OCI-LY3 (cell line): ENCODE results near the gene IL37.

ENCODE experiments used
- EZH2phosphoT487 ChIP-seq: fragments of 200-600 bp; shearing (Covaris generic); IDR thresholded peaks from 2 replicates; pipeline ENCODE4 v1.6.1; 2018; ENCODE audit warnings: antibody characterized with exemption, mixed run types, low read depth
- TF ChIP-seq, protein P1 (sequence below): fragments of 200-600, 300-600 bp; sonication (generic); IDR thresholded peaks from 2 replicates; pipeline ENCODE4 v1.5.1; 2014; ENCODE audit warnings: antibody characterized with exemption, low read length, low read depth

DNA sequence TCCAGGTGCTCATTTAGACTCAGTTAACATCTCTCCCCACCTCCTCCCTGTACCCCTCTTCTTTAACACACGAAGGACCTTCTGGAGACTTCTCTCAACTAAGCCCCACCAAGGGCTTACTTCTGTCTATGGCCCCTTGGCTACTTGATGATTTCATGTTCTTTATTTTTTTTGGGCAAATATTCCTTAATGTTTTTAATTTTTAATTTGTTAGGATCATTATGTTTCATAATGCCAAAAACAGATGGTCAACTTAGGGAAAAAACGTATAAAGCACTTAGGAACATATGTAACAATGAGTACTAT, 25.9 kb downstream of the IL37 start:
- TF ChIP-seq, protein P1, sequence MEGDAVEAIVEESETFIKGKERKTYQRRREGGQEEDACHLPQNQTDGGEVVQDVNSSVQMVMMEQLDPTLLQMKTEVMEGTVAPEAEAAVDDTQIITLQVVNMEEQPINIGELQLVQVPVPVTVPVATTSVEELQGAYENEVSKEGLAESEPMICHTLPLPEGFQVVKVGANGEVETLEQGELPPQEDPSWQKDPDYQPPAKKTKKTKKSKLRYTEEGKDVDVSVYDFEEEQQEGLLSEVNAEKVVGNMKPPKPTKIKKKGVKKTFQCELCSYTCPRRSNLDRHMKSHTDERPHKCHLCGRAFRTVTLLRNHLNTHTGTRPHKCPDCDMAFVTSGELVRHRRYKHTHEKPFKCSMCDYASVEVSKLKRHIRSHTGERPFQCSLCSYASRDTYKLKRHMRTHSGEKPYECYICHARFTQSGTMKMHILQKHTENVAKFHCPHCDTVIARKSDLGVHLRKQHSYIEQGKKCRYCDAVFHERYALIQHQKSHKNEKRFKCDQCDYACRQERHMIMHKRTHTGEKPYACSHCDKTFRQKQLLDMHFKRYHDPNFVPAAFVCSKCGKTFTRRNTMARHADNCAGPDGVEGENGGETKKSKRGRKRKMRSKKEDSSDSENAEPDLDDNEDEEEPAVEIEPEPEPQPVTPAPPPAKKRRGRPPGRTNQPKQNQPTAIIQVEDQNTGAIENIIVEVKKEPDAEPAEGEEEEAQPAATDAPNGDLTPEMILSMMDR, result no peak
- no peak for TF ChIP-seq EZH2phosphoT487
